Measurements from ENCODE around the gene NFYC.

NFYC gene

DNA sequence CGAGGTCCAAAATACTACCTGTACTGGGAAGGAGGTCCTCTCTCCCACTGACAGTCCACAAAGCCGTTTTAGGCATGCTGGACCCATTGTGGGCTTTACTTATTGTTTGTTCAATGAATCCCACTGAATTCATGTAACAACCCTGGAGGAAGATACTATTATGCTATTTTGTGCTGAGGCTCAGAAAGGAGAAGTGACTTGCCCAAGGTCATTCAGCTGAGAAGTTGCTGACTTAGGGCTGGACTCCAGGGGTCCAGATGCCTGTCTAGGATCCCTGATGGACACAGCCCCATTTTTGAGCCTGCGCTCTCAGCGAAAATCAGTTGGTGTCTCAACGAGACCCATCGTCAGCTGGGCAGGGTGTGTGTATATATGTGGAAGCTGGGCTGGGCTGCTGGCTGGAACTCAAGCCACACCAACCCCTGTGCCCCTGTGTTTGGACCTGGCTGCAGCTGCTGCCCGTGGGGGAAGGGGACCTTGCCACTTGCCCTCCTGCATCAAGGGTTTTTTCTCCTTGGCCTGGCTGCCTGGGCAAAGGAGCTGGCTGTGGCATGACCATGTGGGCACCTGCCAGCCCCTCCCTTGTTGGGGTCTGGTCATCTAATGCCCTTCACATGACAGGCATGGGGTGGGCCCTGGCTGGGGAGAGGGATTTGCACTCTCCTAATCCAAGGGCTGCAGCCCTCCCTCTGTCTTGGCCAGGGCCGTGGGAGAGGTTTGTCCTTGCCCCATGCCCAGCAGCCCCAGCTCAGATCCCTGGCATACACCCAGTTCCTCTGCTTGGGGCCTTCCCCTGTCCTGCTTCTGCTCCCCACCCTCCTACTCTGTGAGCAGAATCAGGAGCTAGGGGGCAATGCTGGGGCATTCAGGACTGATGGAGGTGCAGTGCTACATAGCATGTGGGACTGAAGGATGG is 107.1 kb downstream of the NFYC start:
- DNase-seq, result no peak

DNA sequence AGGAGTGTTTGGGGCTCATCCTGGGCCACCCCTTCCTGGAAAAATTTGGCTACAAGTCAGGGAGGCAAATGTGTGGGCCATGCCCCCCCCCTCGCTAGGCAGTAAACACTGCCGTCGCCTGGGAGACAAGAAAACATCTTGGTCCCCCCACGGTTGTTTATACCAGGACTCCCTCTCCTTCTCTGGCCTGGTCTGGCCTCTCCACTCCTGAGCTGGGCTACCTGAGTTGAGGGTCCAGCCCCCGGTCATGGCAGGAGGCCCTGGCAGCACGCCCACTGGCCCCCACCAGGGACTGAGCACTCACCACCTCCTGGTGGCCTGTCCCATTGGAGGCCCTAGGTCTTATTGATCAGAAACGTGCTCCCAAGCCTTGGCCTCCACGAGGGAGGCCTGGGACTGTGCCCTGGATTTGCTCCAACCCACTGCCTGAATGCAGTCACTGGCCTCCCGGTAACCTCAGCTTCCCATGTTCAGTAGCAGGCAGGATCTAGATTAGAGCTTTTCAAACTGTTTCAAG is 107.9 kb downstream of the NFYC start:
- no peak for DNase-seq

DNA sequence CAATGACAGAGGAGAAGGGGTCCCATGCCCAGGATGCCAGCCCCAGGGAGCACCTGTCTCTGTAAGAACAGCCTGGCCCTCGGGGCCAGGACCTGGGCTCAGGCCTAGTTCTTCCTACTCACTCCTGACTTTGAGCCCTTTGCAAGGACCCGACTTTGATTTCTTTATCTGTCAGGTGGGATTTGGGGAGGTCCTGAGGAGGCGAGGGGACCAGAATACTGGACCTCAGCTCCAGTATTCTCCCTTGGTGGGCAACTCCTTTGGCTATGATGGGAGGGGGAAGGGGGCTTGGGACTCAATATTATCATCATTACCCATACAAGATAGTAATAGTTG is 110.2 kb downstream of the NFYC start:
- DNase-seq, result no peak

DNA sequence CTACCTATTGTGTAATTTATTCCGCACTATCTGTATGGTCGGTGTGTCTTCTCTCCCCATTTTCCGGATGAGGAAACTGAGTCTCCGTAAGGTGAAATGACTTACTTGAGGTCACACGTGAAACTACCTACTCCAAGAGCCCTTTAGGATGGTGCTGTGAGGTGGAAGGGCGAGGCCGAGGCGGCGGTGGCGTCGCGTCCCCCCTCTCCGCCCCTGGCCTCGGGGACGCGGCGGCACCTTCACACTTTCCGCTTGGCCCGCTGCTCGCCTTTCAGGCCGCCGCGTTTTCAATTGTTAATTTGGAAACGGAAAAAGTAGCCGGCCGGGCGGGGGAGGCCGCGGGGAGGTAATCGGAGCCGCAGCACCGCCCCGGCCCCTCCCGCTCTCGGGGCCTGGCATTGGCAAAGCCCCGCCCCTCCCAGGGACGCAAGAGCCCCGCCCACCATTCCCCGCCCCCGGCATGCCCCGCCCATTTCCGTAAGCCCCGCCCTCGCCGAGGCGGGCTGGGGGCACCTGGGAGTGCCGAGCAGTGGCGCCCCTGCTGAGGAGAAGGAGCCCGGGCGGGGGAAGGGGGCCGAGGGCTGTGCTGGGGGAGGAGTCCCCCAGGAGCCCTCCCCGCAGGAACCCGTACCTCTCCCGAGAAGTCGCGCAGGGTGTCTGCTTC is 110.7 kb downstream of the NFYC start:
- DNase-seq, result peak; percentile 65

DNA sequence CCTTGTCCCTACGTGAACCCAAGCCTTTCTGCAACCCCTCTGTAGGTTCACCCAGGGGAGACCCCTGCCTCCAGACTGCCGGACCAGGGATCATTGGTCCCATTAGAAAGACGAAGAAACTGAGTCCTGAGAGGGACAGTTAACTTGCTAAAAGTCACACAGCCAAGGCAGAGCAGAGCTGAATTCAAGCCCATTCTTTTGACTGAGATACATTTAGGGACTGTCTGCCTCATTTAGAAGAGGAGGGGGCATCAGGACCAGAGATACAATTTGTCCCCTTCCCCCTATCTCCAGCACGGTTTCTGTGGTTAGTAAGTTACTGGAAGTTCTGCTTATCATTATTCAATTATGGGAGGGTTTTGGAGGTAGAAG is 111.2 kb downstream of the NFYC start:
- DNase-seq, result no peak

DNA sequence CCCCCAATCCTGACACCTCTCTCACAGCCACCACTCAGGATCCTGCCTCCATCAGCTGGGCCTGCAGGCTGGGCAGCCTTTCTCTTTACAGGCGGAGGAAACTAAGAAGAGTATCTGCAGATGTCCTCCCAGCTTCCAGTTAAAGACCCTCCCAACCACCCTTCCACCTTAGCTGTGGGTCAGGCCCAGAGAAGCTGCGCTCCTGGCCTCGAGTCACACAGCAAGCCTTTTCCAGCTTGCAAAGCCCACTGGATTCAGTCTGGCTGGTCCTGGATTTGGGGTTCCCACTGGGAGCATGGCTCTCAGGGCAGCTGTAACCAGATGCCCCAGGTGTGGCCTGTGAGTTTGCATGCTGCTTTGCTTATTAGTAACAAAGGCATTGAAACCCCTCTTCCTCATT is 111.9 kb downstream of the NFYC start:
- no peak for DNase-seq

DNA sequence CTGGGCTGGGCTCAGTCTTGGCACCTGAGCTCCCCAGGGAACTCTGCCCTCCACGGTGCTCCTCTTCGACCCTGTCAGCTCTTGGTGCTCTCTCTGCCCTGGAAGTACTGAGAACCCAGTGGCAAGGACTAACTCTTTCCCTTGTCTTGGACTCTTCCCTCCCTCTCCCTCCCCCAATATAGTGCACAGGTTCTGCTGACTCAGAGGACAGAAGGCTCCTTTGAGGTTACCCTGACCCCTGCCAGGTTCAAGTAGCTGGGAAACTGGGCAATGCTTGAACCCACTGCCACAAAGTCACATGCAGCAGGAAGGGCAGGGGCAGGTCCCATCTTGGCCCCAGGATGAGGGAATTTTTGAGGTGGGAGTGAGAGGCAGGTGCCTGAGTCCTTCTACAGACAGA is 112.4 kb downstream of the NFYC start:
- DNase-seq, result no peak

DNA sequence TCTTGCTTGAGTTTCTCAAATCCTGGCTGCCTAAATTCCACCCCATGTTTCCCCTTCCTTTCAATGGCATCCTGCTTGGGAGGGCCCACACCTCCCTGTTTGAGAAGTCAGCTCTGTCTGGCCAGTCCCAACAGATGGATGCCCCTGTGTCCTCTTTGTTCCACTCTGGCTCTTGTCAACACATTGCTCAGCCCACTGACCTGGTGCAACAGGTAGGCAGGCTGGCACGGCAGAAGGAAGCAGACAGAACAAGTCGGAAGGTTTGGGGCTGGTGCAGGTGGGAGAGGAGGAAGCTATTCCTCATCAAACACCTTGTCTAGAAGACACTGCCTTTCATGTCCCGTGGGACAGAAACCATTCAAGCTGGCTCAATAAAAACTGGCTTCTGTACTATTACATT is 114.7 kb downstream of the NFYC start:
- DNase-seq, result no peak

DNA sequence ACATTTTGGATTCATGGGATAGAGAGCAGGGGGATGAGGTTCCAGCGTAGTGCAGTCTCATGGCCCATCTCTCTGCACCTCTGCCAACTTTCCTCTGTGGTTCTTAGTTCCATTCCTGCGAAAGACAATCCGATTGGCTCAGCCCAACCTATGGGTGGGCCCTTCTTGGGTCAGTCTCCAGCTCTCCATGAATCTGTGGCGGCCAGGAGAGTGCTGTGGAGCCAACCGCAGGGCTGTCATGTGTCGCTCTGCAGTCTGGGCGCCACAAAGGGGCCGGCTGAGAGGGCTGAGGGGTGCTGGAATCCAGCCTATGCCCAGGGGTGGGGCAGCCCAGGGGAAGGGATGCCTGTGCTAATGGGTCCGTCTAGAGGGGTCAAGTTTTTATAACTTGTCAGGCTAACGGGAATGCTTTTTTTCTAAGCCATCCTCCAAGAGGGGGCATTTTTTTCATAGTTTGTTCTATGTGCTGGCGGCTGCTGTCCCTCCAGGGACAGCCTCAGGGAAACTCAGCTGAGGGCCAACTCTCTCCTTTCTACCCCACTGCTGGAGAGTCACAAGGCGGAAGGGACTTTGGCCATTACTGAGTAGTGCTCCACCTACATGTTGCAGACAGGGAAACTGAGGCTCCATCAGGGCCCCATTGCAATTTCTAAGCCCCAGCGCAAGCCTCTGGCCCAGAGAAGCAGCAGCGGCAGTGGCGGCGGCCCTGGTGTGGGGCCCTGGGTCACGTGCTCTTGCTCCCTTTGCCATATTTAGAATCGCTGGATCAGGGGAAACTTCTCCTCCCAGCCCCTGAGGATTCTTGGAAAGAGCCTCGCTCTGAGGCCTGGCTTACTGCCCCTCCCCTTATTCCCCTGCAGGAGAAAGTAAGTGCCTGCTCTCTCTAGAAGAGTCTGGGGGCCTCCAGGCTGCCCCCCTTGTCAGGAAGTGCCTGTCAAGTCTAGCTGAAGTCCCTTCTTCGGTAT is 115.5 kb downstream of the NFYC start:
- DNase-seq, result no peak

DNA sequence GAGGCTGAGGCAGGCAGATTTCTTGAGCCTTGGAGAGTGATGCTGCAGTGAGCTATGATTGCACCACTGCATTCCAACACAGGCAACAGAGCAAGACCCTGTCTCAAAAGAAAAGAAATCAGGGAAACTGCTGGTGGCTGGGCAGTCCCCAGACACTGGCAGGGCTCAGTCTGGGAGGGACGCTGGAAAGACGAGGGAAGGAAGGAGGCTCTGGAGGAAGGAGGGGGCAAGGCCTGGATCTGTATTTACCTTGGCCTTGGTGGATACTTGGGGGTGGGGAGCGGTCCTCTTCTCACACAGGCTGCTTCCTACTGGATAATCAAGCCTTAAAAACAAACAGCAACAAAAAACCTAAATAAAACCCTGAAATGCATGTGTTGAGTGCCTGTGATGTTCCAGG is 116.5 kb downstream of the NFYC start:
- DNase-seq, result no peak

DNA sequence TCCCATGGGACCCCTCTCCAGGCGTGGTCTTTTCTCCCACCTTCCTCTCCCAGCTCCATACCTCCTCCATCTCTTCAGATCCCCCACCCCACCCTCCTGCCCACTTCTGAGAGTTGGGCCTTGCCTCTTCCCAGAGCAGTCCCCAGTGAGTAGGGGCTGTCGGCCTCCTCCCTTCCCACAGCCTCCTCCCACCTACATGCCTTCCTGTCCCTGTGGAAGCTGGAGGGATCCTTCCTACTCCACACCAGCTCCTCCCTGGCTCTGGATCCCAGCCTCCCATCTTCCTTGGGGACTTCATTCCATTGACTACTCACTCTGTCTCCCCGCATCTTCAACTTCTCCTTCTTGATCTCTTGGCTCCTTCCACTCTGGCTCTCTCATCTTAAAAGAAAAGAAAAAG is 116.9 kb downstream of the NFYC start:
- no peak for DNase-seq

DNA sequence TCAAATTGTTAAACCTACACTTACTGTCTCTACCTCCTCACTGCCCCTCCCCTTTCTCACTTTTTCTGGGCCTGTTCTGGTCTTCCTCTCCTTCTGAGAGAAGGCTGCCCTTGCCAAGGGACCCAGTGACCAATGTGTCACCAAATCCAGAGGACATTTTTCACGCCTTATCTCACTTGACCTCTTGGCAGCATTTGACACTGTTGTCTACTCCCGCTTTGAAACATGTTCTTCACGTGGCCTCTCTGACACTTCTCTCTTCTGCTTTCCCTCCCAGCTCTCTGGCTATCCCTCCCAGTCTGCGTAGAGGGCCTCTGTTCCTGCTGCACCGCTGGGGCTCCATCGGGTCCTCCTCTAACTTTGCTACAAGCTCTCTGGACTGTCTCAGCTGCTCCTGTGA is 117.4 kb downstream of the NFYC start:
- no peak for DNase-seq

DNA sequence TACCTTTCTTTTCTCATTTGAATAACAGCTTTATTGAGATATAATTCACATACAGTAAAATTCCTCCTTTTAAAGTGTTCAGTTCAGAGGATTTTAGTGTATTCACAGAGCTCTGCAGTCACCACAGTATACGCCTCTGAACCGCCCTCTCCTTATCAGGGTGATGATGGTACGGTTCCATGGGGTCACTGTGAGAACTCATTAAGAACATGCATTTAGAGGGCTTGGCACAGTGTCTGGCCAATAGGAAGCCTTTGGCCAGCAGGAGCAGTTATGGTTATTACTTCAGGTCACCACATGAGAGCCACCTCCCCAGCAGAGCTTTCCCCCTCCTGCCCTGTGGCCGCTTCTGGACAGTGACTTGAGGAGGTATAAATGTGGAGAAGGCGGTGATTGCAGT is 119.4 kb downstream of the NFYC start:
- DNase-seq, result no peak

DNA sequence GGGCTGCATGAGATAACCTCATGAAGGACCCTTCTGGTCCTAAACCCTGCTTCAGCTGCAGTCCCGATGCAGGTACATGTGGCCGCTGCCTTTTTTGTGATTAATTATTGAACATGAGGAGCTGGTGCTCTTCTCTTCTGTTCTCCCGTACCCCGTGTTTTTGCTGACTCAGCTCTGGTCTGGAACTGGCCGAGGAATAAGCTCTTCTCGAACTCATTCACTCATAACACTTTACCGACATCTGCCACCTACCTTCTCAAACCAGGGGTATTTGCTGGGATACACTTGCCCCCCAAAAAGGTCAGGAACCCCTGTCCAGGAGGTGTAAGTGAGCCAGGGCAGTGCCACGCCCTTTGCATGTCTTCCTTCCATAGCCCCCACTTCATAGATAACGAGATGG is 123.9 kb downstream of the NFYC start:
- no peak for DNase-seq

DNA sequence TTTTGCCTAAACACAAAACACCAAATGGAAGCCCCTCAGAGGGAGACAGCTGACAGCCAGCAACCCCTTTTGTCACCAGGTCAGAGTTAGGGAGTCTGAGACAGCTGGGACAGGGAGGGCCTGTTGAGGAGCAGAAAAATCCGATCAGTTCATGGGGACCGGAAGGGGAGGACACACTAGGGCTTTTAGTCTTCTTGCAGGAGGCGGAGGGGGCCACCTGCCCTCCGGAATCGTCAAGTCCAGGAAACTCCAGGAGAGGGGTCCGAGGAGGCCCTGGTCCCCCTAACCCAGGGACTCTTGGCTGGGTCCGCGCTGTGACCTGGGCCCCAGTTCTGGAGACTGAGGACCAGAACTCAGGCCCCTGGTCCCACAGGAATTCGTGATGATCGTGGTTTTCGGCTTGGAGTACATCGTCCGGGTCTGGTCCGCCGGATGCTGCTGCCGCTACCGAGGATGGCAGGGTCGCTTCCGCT is 126.3 kb downstream of the NFYC start:
- DNase-seq, result no peak

DNA sequence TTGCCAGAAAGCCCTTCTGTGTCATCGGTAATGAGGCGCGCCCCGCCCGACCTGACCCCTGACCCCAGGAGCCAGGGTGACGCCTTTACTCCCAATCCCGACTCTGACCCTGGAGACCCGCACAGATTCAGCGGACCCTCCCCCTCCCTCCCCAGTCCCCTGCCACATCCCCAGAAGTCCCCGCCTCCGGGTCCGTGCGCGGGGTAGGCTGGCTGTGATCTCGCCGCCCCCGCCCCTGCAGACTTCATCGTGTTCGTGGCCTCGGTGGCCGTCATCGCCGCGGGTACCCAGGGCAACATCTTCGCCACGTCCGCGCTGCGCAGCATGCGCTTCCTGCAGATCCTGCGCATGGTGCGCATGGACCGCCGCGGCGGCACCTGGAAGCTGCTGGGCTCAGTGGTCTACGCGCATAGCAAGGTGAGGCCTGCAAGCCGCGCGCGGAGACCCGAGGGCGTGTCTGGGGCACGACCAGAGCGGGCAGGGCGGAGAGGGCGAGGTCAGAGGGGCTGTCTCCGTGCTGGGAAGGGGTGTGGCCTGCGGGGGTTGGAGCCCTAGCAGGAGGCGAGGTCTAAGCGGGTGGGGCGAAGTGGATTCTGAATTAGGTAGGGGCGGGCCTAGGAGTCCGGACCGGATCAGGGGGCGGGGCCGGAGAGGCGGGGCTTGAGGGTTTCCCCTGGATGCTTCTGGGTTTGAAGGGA is 126.9 kb downstream of the NFYC start:
- peak; percentile 57 for DNase-seq

DNA sequence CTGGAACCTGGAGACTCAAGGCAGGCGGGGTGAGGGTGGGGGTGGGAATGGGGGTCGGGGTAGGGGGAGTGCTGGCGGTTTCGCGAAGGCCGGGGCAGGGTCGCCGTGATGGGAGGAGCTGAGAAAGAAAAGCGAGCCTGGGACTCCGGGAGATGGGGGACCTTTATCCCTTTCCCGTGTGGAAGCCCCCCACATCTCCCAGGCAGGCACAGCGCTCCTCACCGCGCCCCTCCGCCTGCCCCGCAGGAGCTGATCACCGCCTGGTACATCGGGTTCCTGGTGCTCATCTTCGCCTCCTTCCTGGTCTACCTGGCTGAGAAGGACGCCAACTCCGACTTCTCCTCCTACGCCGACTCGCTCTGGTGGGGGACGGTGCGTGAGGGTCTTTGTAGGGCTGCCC is 127.6 kb downstream of the NFYC start:
- DNase-seq, result no peak

DNA sequence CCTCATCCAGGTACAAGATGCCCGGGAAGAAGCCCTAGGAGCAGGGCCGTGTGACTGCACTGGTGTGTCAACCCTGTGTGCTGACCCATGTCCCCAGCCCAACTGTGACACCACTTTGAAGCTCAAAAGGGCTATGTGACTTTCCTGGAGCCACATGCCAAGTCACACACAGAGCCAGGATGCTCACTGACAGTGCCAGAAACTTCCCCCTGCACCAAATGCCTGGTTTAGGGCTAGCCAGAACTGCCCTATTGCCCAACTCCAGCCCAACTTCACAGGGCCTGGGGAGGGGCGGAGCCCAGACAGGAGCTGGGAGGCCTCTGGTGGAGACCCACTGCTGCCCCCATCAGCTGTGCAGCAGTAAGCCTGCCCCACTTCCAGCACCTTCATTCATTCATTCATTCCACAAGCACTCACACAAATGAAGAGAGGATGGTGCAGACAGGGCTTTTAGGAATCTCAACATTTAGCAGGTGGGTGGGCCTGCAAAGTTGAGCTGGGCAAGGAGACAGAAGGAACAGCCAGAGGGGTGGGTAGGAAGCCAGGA is 128.8 kb downstream of the NFYC start:
- DNase-seq, result no peak
